ENCODE data around the gene KLF11. TPM values are rescaled to one million over a fixed set of nuclear protein-coding genes. Genes with fewer than 3 reads are reported as not detected.

Gene KLF11
- 2.6 and 4.7 TPM in 2 replicates for total RNA-seq

DNA sequence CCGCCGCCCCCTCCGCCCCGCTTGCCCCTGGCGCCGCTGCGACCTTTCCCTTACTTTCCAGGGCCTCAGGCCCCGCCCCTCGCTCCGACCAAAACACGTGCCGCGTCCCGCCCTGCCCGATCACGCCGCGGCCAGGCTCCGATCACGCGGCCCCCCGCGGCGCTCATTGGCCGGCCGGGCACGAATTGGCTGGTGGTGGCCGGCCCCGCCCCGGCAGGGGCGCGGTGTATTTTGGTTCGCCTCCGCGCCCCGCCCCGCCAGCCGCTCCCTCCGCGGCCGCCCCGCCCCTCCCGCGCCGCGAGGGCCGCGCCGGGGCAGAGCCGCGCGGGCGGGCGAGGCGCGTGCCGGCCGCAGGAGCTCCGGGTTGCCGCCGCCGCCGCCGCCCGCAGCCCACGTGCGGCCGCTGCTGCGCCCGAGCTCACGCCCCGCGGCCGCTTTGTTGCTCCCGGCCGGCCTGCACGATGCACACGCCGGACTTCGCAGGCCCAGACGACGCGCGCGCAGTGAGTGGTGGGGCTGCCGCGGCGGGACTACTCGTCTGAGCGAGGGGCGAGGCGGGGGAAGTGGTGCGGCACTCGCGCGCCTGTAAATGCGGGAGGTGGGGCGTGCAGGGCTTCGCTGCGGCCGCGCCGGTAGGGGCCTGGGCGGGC, at the start of gene KLF11:
KLF11 (plus strand) TSS at position 295 of the 650 bp plus-strand sequence; CDS start at position 462, 167 bp downstream.

DNA sequence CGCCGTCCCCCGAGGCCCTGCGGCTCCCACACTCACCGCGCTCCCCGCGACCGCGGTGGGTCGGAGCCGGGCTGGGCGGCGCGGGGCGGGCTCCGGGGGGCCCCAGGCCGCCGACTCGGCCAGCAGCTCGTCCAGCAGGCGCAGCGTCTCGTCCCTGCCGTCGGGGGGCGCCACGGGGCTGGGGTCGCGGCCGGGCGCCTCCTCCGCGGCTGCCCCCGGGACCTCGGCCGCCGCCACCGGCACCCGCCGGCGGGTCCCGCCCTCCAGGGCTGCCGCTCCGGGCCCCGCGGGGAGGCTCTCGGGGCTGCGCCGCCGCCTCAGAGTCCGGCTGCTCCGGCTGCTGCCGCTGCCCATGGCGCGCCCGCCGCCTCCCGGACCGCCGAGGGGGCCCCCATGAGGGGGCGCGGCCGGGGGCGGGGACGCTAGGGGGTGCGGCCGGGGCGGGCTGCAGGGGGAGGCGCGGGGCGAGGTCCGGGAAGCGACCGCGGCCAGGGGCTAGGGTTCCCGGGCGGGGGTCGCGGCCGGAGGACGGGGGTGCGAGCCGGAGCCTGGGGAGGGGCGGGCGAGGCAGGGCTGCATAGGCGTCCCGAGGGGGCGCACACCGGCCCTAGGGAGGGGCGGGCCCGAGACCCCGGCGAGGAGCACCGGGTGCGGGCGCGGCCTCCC, 36.7 kb downstream of the KLF11 start, which contains the start of gene CYS1:
CYS1 (minus strand) TSS at position 542 of the 666 bp plus-strand sequence; CDS start at position 354, 188 bp downstream.

Other genes starting within 250 kb of the KLF11 start
- gene TAF1B, start 200.1 kb upstream of the KLF11 start, total RNA-seq, result 34.4 and 40.3 TPM in 2 replicates
- gene GRHL1, start 91.9 kb upstream of the KLF11 start, total RNA-seq, result 1.1 and 1.3 TPM in 2 replicates
- not detected in 2 replicates for gene CYS1, start 36.9 kb downstream of the KLF11 start, total RNA-seq
- 56.2 and 63.5 TPM in 2 replicates for gene RRM2, start 79.2 kb downstream of the KLF11 start, total RNA-seq